NCI-H1436 (cell line): ENCODE data around the gene SH3RF2.
"Not testable (repeated sequence)": the region's sequence is repeated elsewhere in the genome, so short reads cannot be mapped to it uniquely, and the experiment has no call there.

Experiments used
- DNase-seq: peaks from one replicate; lab custom pipeline; 2025; lab: John Stamatoyannopoulos, UW

The SH3RF2 gene

GRCh38 chr5:146007989-146008388 is 71.6 kb downstream of the SH3RF2 start:
- no peak for DNase-seq

- no peak for DNase-seq
These were observed 72.6 kb downstream of the SH3RF2 start for GRCh38 chr5:146009020-146009419.

- not testable (repeated sequence) for DNase-seq
These were observed 74.1 kb downstream of the SH3RF2 start for GRCh38 chr5:146010447-146010846.

GRCh38 chr5:146013761-146014160 is 77.4 kb downstream of the SH3RF2 start:
- no peak for DNase-seq

GRCh38 chr5:146015001-146015400 is 78.6 kb downstream of the SH3RF2 start:
- DNase-seq, result no peak

- DNase-seq, result no peak
These were observed 80.5 kb downstream of the SH3RF2 start for GRCh38 chr5:146016764-146017484.

GRCh38 chr5:146018514-146019375 is 82.4 kb downstream of the SH3RF2 start:
- DNase-seq, result no peak

- no peak for DNase-seq
These were observed 83.7 kb downstream of the SH3RF2 start for GRCh38 chr5:146020100-146020499.

- DNase-seq, result no peak
These were observed 87.7 kb downstream of the SH3RF2 start for GRCh38 chr5:146024034-146024433.

GRCh38 chr5:146025114-146025680 is 88.8 kb downstream of the SH3RF2 start:
- no peak for DNase-seq

GRCh38 chr5:146025681-146026080 is 89.3 kb downstream of the SH3RF2 start:
- DNase-seq, result no peak

- no peak for DNase-seq
These were observed 90.1 kb downstream of the SH3RF2 start for GRCh38 chr5:146026307-146027010.

- no peak for DNase-seq
These were observed 91.4 kb downstream of the SH3RF2 start for GRCh38 chr5:146027751-146028150.

- DNase-seq, result no peak
These were observed 96.5 kb downstream of the SH3RF2 start for GRCh38 chr5:146032911-146033310.

GRCh38 chr5:146034127-146034526 is 97.7 kb downstream of the SH3RF2 start:
- DNase-seq, result no peak

GRCh38 chr5:146034605-146035004 is 98.2 kb downstream of the SH3RF2 start:
- DNase-seq, result no peak

- no peak for DNase-seq
These were observed 103.0 kb downstream of the SH3RF2 start for GRCh38 chr5:146039420-146039819.

- DNase-seq, result no peak
These were observed 104.1 kb downstream of the SH3RF2 start for GRCh38 chr5:146040527-146040926.

- no peak for DNase-seq
These were observed 104.9 kb downstream of the SH3RF2 start for GRCh38 chr5:146041180-146041789.

- no peak for DNase-seq
These were observed 106.4 kb downstream of the SH3RF2 start for GRCh38 chr5:146042628-146043279.

- DNase-seq, result no peak
These were observed 107.3 kb downstream of the SH3RF2 start for GRCh38 chr5:146043722-146044121.
